Erythroblast (primary cell): Measurements from ENCODE around the gene NFKB2.

Experiments
- GATA1 ChIP-seq: IDR thresholded peaks from 2 replicates; pipeline ENCODE4 v1.6.1; 2011; ENCODE audit warnings: low read depth, mild to moderate bottlenecking, control low read depth, low read length, moderate library complexity
- POLR2A ChIP-seq: IDR thresholded peaks from 2 replicates; pipeline ENCODE4 v1.6.1; 2011; ENCODE audit warnings: mild to moderate bottlenecking, low read length

- TF ChIP-seq POLR2A (no peak), GATA1 (no peak)
Observed at GRCh38 chr10:102347236-102347828, 48.2 kb upstream of the NFKB2 start.
